Stimulated activated naive CD8-positive, alpha-beta T cell treated with anti-CD3 and anti-CD28 coated beads, Interleukin-15, Interleukin-2, amounts not matched to agents 100 ng/mL and 50 ng/mL, for 24 hours (primary cell): ENCODE measurements around the gene KBTBD8.

Experiments
- H3K27ac Mint-ChIP-seq: one replicate; pipeline ENCODE4 v1.8.0; 2021; ENCODE audit warnings: mild to moderate bottlenecking, mixed read lengths
- H3K27me3 Mint-ChIP-seq: one replicate; pipeline ENCODE4 v1.8.0; 2021; ENCODE audit warnings: mixed read lengths
- H3K36me3 Mint-ChIP-seq: one replicate; pipeline ENCODE4 v1.8.0; 2021; ENCODE audit warnings: low read depth, mixed read lengths
- H3K4me1 Mint-ChIP-seq: one replicate; pipeline ENCODE4 v1.8.0; 2021; ENCODE audit warnings: low read depth, mixed read lengths
- H3K4me3 Mint-ChIP-seq: one replicate; pipeline ENCODE4 v1.8.0; 2021; ENCODE audit warnings: mild to moderate bottlenecking, mixed read lengths
- H3K9me3 Mint-ChIP-seq: one replicate; pipeline ENCODE4 v1.8.0; 2021; ENCODE audit warnings: mixed read lengths

KBTBD8 gene

DNA sequence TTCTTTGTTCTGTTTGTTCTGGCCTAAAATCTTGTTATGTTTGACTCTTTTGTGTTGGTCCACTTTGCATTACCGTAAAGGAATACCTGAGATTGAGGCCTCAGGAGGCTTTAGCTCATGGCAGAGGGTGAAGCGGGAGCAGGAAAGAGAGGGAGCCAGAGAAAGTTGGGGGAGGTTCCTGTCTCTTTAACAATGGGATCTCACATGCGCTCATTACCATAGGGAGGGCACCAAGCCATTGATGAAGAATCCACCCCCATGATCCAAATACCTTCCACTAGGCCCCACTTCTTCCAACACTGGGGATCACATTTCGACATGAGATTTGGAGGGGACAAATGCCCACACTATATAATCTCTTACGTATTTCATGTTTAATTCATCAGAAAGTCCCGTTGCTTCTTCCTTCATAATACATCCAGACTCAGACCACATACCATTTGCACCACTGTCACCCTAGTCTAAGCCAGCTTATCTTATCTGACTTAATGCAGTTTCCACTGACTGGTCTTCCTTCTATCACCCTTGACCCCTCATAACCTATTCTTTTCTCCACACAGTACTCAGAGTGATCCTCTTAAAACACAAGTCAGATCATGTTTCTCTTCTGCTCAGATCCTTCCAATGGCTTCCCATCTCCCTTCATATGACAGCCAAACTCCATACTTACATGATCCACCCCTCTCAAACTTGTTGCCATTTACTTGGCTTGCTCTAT, 13.5 kb downstream of the KBTBD8 start:
- Mint-ChIP-seq H3K4me1 (peaks cover 9% of the 10 kb centered on the region), H3K36me3 (peaks cover 58% of the 10 kb centered on the region), H3K9me3 (no peaks in the 10 kb centered on the region), H3K27me3 (no peaks in the 10 kb centered on the region), H3K4me3 (no peak overlapping the region), H3K27ac (no peak overlapping the region)

DNA sequence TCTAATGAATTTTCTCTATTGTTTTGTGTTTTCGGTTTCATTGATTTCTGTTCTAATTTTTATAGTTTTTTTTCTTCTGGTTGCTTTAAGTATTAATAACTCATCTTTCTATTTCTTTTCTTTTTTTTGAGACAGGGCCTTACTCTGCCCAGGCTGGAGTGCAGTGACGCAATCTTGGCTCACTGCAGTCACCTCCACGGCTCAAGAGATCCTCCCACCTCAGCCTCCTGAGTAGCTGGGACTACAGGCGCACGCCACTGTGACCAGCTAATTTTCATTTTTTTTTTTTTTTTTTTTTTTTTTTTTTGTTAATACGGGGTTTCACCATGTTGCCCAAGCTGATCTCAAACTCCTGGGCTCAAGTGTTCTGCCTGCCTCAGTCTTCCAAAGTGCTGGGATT, 14.5 kb downstream of the KBTBD8 start:
- Mint-ChIP-seq H3K4me1 (peaks cover 18% of the 10 kb centered on the region), H3K27me3 (no peaks in the 10 kb centered on the region), H3K36me3 (peaks cover 54% of the 10 kb centered on the region), H3K27ac (no peak overlapping the region), H3K9me3 (no peaks in the 10 kb centered on the region), H3K4me3 (no peak overlapping the region)

DNA sequence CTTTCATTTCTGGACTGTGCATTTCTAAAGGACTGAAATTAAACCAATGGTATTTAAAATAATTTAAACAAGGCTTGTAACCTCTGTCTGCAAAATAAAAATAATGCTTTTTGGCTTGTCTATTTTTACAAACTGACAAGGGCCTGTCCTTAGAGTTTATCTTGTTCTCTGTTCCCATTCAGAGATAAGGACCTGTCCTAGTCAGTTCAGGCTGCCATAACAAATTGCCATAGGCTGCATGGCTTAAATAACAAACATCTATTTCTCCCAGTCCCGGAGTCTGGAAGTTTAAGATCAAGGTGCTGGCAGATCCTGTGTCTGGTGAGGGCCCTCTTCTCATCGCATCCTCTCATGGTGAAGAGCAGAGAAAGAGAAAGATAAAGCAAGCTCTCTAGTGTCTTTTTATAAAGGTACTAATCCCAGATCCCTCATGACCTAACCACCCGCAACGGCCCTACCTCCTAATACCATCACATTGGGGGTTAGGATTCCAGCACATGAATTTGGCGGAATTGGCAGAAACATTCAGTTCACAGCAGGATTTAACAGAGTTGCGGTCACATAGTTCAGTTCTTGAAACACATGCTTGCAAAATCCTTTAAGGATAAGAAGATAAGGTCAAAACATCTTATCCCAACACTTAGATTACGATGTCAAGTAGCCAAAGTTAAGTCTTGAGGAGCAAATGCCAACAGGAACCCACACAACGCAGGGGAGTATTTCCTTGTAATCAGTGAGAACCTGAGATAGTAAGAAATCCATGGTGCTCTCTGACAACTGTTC, 17.8 kb downstream of the KBTBD8 start:
- no peaks in the 10 kb centered on the region for H3K27me3 Mint-ChIP-seq
- H3K4me1 Mint-ChIP-seq, result peaks cover 36% of the 10 kb centered on the region
- H3K9me3 Mint-ChIP-seq, result no peaks in the 10 kb centered on the region
- H3K27ac Mint-ChIP-seq, result no peak overlapping the region
- H3K36me3 Mint-ChIP-seq, result peaks cover 25% of the 10 kb centered on the region
- no peak overlapping the region for H3K4me3 Mint-ChIP-seq

DNA sequence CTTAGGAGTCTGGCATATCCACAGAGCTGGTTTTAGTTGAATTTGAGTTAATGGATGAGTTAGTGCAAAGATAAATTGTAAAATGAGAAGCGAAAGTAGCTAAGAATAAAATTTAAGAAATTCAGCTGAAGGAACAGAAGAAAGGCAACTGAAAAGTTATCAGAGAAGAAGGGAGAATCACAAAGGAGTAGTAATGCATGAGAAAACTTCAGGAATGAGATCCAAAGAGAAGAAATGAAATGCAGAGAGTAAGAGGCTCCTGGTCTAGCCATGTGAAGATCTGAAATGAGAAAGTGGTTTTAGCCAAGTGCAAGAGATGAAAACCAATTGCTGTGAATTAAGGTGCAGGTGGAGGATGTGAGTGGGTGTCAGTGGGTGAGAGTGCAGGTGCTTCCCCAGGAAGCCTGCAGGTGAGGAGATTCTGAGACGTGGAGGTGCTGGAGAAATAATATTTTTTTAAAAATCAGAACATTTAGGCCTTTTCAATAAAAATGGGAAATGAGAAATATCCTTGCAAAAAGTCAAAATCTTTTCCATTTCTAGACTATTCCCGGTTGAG, 18.5 kb downstream of the KBTBD8 start:
- Mint-ChIP-seq H3K4me1 (peaks cover 36% of the 10 kb centered on the region), H3K4me3 (peak overlapping the region; percentile 5), H3K27me3 (no peaks in the 10 kb centered on the region), H3K27ac (peak overlapping the region; percentile 9), H3K36me3 (peaks cover 18% of the 10 kb centered on the region), H3K9me3 (no peaks in the 10 kb centered on the region)

DNA sequence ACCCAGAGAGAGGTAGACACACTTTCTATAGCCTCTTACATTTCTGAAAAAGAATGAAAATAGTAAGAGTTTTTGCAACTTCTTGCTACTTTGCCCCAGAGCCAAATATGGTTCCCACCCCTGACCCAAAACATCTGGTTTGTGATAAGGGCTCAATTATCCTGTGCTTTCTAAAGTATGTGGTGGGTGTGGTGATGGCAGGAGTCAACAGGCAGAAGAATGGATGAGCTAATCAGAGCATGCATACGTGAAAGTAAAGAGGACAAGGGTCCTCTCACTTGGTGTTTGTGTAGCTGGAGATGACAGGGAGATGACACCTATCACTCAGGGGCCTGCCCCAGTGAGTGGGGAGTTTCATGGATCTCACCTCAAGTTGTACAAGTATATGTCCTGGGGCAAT, 19.1 kb downstream of the KBTBD8 start:
- H3K4me3 Mint-ChIP-seq, result no peak overlapping the region
- H3K4me1 Mint-ChIP-seq, result peaks cover 36% of the 10 kb centered on the region
- no peak overlapping the region for H3K27ac Mint-ChIP-seq
- H3K9me3 Mint-ChIP-seq, result no peaks in the 10 kb centered on the region
- H3K36me3 Mint-ChIP-seq, result peaks cover 11% of the 10 kb centered on the region
- H3K27me3 Mint-ChIP-seq, result no peaks in the 10 kb centered on the region

GRCh38 chr3:67018105-67018788, 20.1 kb downstream of the KBTBD8 start:
- peaks cover 36% of the 10 kb centered on the region for H3K4me1 Mint-ChIP-seq
- H3K9me3 Mint-ChIP-seq, result no peaks in the 10 kb centered on the region
- H3K27me3 Mint-ChIP-seq, result no peaks in the 10 kb centered on the region
- H3K27ac Mint-ChIP-seq, result peak overlapping the region; percentile 21
- H3K36me3 Mint-ChIP-seq, result peaks cover 6% of the 10 kb centered on the region
- no peak overlapping the region for H3K4me3 Mint-ChIP-seq

GRCh38 chr3:67018789-67019526, 20.9 kb downstream of the KBTBD8 start:
- no peak overlapping the region for H3K27ac Mint-ChIP-seq
- no peaks in the 10 kb centered on the region for H3K9me3 Mint-ChIP-seq
- H3K4me1 Mint-ChIP-seq, result peaks cover 36% of the 10 kb centered on the region
- no peaks in the 10 kb centered on the region for H3K27me3 Mint-ChIP-seq
- peaks cover 4% of the 10 kb centered on the region for H3K36me3 Mint-ChIP-seq
- H3K4me3 Mint-ChIP-seq, result no peak overlapping the region

DNA sequence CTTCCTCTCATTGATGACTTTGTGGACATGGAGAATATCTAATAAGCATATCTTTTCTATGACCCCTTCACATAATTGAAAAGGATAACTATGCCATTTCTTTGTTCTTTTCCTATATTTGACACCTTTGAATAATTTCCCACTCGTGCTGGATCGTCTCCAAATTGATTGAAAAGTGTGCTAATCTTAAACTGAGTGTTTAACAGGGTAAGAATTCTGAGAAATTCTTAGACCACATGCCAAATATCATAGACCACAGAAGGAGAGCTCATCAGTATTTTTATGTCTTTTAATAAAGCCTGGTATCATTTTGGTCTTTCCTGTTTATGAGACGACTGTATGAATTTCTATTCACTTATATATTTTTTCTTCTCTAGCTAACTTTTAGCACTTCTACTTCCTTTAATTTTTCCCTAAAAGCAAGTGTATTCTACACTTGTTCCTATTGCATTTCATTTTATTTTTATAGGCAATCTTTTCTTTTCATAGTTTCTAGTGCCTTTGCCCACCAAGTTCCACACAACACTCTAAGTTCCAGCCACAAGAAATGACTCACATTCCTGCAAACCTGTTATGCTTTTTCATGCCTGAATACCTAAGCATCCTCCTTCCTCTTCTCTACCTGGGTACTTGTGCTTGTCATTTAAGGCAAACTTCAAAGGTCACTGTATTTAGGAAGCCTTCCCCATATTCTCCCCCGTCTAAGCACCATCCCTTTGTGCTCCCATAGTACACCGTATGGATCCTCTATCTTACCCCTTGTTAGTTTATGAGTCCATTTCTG, 30.1 kb downstream of the KBTBD8 start:
- H3K36me3 Mint-ChIP-seq, result no peaks in the 10 kb centered on the region
- no peaks in the 10 kb centered on the region for H3K27me3 Mint-ChIP-seq
- no peak overlapping the region for H3K27ac Mint-ChIP-seq
- H3K4me1 Mint-ChIP-seq, result peaks cover 10% of the 10 kb centered on the region
- no peaks in the 10 kb centered on the region for H3K9me3 Mint-ChIP-seq
- no peak overlapping the region for H3K4me3 Mint-ChIP-seq

GRCh38 chr3:67030785-67031740, 33.0 kb downstream of the KBTBD8 start:
- Mint-ChIP-seq H3K9me3 (no peaks in the 10 kb centered on the region), H3K4me3 (no peak overlapping the region), H3K4me1 (peaks cover 10% of the 10 kb centered on the region), H3K27me3 (no peaks in the 10 kb centered on the region), H3K27ac (no peak overlapping the region), H3K36me3 (no peaks in the 10 kb centered on the region)

DNA sequence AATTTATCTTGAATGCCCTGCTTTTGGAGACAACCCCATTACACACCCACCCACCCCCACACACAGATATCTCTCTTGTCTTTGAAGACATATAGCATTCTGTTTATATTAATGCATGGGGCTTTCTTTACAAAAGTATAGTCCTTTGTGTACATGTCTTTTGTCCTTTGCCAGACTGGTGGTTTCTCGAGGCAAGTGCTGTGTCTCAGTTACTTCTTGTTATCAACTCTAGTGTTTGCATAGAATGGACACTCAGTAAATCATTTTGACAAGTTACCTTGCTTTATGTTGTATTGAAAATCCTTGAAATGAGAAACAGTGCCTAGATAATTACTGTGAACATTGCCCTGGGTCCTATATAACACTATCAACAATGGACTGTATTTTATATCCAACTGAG, 33.9 kb downstream of the KBTBD8 start:
- Mint-ChIP-seq H3K4me1 (peaks cover 10% of the 10 kb centered on the region), H3K4me3 (no peak overlapping the region), H3K36me3 (no peaks in the 10 kb centered on the region)

DNA sequence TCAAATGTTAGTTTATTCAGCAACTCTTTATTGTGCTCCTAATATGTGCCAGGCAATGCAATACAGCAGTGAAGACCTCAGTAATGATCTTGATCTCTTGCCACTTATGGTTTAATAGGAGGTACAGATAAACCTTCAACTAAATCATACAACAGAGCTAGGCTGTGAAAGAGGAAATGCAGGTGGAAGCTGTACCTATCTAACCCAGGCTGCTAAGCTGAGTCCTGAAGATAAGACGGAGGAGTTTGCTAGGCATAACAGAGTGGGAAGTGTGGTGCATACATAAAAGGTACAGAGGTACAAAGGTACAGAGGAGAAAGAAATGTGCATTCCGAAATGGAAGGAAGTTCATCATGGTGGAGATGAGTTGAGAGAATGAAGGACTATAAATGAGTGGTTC, 35.0 kb downstream of the KBTBD8 start:
- Mint-ChIP-seq H3K36me3 (no peaks in the 10 kb centered on the region), H3K27ac (no peak overlapping the region), H3K4me3 (no peak overlapping the region), H3K9me3 (no peaks in the 10 kb centered on the region), H3K27me3 (no peaks in the 10 kb centered on the region), H3K4me1 (peaks cover 6% of the 10 kb centered on the region)

More for the DNA sequence above, 33.9 kb downstream of the KBTBD8 start:
- no peaks in the 10 kb centered on the region for H3K9me3 Mint-ChIP-seq
- H3K27ac Mint-ChIP-seq, result no peak overlapping the region
- no peaks in the 10 kb centered on the region for H3K27me3 Mint-ChIP-seq

DNA sequence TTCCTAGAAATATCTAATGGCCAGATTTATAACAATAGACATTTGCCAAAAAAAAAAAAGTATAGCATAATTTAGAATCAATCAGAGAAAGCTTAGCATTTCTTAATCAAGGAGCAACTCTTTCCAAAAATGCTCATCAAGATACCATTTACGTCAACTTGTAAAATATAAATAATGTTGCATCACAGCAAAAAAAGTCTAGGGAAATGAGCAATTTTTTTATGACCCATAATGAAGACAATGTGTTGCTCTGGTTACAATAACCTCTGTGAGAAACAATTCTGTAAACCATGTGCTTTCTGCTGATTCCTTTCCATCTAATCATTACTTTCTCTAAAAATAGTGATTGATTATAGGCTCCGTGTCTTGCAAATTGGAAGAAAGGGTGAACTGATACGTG, 36.3 kb downstream of the KBTBD8 start:
- H3K36me3 Mint-ChIP-seq, result no peaks in the 10 kb centered on the region
- no peaks in the 10 kb centered on the region for H3K9me3 Mint-ChIP-seq
- H3K27me3 Mint-ChIP-seq, result no peaks in the 10 kb centered on the region
- H3K4me3 Mint-ChIP-seq, result no peak overlapping the region
- H3K4me1 Mint-ChIP-seq, result no peaks in the 10 kb centered on the region
- no peak overlapping the region for H3K27ac Mint-ChIP-seq

GRCh38 chr3:67037615-67038014, 39.5 kb downstream of the KBTBD8 start:
- Mint-ChIP-seq H3K4me1 (no peaks in the 10 kb centered on the region), H3K9me3 (no peaks in the 10 kb centered on the region), H3K27me3 (no peaks in the 10 kb centered on the region), H3K36me3 (no peaks in the 10 kb centered on the region), H3K4me3 (no peak overlapping the region), H3K27ac (no peak overlapping the region)
